Measurements from ENCODE around the gene CNTFR.

DNA sequence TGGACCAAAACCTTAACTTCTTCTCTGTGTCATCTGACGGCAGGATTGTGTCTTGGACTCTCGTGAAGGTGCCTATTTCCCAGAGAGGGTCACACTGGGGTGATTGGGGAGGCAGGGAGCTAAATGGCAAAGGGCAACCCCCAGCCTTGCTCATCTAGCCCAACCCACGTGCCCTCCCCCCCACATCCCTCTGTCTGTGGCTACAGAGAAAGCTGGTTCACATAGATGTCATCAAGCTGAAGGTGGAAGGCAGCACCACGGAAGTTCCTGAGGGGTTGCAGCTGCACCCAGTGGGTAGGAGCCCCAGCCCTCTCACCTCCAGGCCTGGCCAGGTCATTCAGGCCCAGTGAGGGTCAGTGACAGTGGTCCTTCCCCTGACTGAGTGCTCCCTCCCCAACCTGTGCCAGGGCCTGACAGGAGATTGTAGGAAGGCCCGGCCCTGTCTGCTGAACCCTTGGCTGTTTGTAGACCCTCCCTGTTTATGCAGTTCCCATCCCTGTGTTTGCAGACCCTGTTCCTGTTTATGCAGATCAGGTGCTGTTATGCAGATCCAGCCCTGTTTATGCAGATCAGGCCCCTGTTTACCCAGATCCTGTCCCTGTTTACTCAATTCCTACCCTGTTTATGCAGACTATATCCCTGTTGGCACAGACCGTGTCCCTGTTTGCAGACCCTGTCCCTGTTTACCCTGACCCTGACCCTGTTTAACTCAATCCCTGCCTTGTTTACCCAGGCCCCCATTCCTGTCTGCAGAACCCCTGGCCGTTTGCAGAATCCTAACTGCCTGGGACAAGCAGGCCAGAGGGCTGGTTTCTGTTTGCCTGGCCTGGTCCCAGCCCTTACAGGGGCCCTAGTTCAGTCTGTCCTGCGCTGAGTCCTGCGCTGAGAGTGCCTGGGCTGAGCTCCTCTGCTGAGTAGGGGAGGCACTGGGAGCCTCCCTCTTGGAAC is 77.1 kb downstream of the CNTFR start:
- no peak for TF ChIP-seq CTCF (IDR thresholded peaks at IDR 0.05)
- no peak for TF ChIP-seq EZH2 (IDR thresholded peaks at IDR 0.05; ENCODE audit: borderline replicate concordance, insufficient read depth, low read depth, low read length, poor library complexity, severe bottlenecking)

Measured in B cell (primary cell).